HG02981 (cell line): ENCODE data around the gene PLXDC2.
"Not testable (repeated sequence)": the region's sequence is repeated elsewhere in the genome, so short reads cannot be mapped to it uniquely, and the experiment has no call there.

Experiments used
- ATAC-seq: cut with Tn5 transposase; IDR thresholded peaks from one replicate; pipeline ENCODE4 v1.9.1; 2021; ENCODE audit warnings: mild to moderate bottlenecking, moderate library complexity; ENCODE audit not compliant: unreplicated experiment

Gene PLXDC2

GRCh38 chr10:20166096-20166675 lies 350.0 kb downstream of the PLXDC2 start:
- no peak for ATAC-seq

GRCh38 chr10:20170661-20171060 lies 354.4 kb downstream of the PLXDC2 start:
- ATAC-seq = no peak

- no peak for ATAC-seq
These were observed 356.8 kb downstream of the PLXDC2 start for GRCh38 chr10:20173046-20173445.

- no peak for ATAC-seq
These were observed 359.5 kb downstream of the PLXDC2 start for GRCh38 chr10:20175719-20176118.

GRCh38 chr10:20180766-20181165 lies 364.5 kb downstream of the PLXDC2 start:
- no peak for ATAC-seq

- no peak for ATAC-seq
These were observed 365.2 kb downstream of the PLXDC2 start for GRCh38 chr10:20181434-20181833.

GRCh38 chr10:20185116-20185515 lies 368.9 kb downstream of the PLXDC2 start:
- ATAC-seq = no peak

- not testable (repeated sequence) for ATAC-seq
These were observed 375.2 kb downstream of the PLXDC2 start for GRCh38 chr10:20191392-20191791.

GRCh38 chr10:20195076-20195475 lies 378.8 kb downstream of the PLXDC2 start:
- ATAC-seq = no peak

GRCh38 chr10:20200758-20201157 lies 384.5 kb downstream of the PLXDC2 start:
- no peak for ATAC-seq

GRCh38 chr10:20202337-20202736 lies 386.1 kb downstream of the PLXDC2 start:
- ATAC-seq = no peak

- no peak for ATAC-seq
These were observed 391.4 kb downstream of the PLXDC2 start for GRCh38 chr10:20207653-20208052.

- ATAC-seq = not testable (repeated sequence)
These were observed 392.9 kb downstream of the PLXDC2 start for GRCh38 chr10:20209098-20209497.

GRCh38 chr10:20215547-20216152 lies 399.4 kb downstream of the PLXDC2 start:
- no peak for ATAC-seq

- ATAC-seq = no peak
These were observed 405.1 kb downstream of the PLXDC2 start for GRCh38 chr10:20221356-20221755.

GRCh38 chr10:20228729-20229128 lies 412.5 kb downstream of the PLXDC2 start:
- ATAC-seq = no peak

- no peak for ATAC-seq
These were observed 416.0 kb downstream of the PLXDC2 start for GRCh38 chr10:20232079-20232705.

GRCh38 chr10:20233423-20233822 lies 417.2 kb downstream of the PLXDC2 start:
- no peak for ATAC-seq

GRCh38 chr10:20234579-20234978 lies 418.3 kb downstream of the PLXDC2 start:
- no peak for ATAC-seq

- no peak for ATAC-seq
These were observed 420.9 kb downstream of the PLXDC2 start for GRCh38 chr10:20237091-20237570.

GRCh38 chr10:20237586-20237985 lies 421.4 kb downstream of the PLXDC2 start:
- ATAC-seq = no peak

GRCh38 chr10:20240643-20241042 lies 424.4 kb downstream of the PLXDC2 start:
- no peak for ATAC-seq
